ENCODE measurements around the gene CWF19L2.

GRCh38 chr11:107490836-107491235 is 33.2 kb upstream of the CWF19L2 start:
- TF ChIP-seq POLR2A (IDR thresholded peaks at IDR 0.05; ENCODE audit: low read depth, low read length) (no peak), POLR2AphosphoS5 (IDR thresholded peaks at IDR 0.05; ENCODE audit: low read depth, low read length) (no peak), TAF1 (IDR thresholded peaks at IDR 0.05; ENCODE audit: borderline replicate concordance, low read depth, low read length) (no peak)

All from GM12892 (cell line).